K562 (cell line): Measurements from ENCODE around the gene BCL2L1. TPM values are rescaled to one million over a fixed set of nuclear protein-coding genes. Genes with fewer than 3 reads are reported as not detected.
A peak's percentile ranks its signal among the peaks of the same experiment; 100 is the strongest.

Experiments used
- KLF6 ChIP-seq: fragments of 250-450 bp; sonication (Bioruptor Pico); IDR thresholded peaks from 2 replicates; pipeline ENCODE4 v1.4.0; 2020; ENCODE audit warnings: mild to moderate bottlenecking, moderate library complexity, borderline replicate concordance
- MEIS2 ChIP-seq: fragments of 450-650 bp; IDR thresholded peaks from 2 replicates; pipeline ENCODE4 v1.6.1; 2014; ENCODE audit warnings: mild to moderate bottlenecking; ENCODE audit not compliant: partially characterized antibody
- ZNF766 ChIP-seq: fragments of 200-800 bp; sonication (Bioruptor generic); conservative IDR thresholded peaks from 2 replicates; pipeline ENCODE4 v1.6.1; 2016; ENCODE audit warnings: missing genetic modification characterization, missing compliant biosample characterization
- polyA plus RNA-seq, 8 experiments: library from polyadenylated mRNA; depleted of rRNA in 4 of 8; stranded (reverse) in 5 of 8; unstranded in 3 of 8; fragments of >200 nt; fragmentation: Nextera tagmentation in 2 of 8; fragmentation: Illumina TruSeq in 1 of 8; extraction: Ambion mirVana in 2 of 8; extraction: Trizol in 1 of 8; gene quantifications; 2 replicates each; pipeline versions ENCODE4 v1.2.1 to v1.2.3, GENCODE V29; 2011 to 2014; ENCODE audit warnings: inconsistent platforms in 1 of 8, missing spikeins in 1 of 8
- total RNA-seq, 7 experiments: library from RNA; depleted of rRNA in 6 of 7; stranded (reverse); fragments of >200 nt in 6 of 7; fragmentation: Illumina TruSeq in 2 of 7; extraction: Trizol in 2 of 7; gene quantifications; 2 replicates each; pipeline versions ENCODE4 v1.2.1 to v1.2.3, GENCODE V29; 2011 to 2021; ENCODE audit warnings: low replicate concordance in 1 of 7
- TF ChIP-seq, protein P1 (sequence below), 2 experiments: fragments of 450-650 bp; formaldehyde crosslinking in 1 of 2; IDR thresholded peaks; 2 replicates each; pipeline versions ENCODE4 v1.4.0 to v1.6.1; 2014 to 2020; ENCODE audit warnings: mild to moderate bottlenecking in 2 of 2, borderline replicate concordance in 1 of 2, low read depth in 1 of 2
- TF ChIP-seq, protein P2 (sequence below): sonication (generic); IDR thresholded peaks from 2 replicates; pipeline ENCODE4 v1.6.1; 2016

BCL2L1 gene
- total and polyA plus RNA-seq, 9 of the 15 experiments (the other 6 are each of a cell fraction or from before 2014, with no cell fraction given) = 3.3 to 182 (median 120) TPM

DNA sequence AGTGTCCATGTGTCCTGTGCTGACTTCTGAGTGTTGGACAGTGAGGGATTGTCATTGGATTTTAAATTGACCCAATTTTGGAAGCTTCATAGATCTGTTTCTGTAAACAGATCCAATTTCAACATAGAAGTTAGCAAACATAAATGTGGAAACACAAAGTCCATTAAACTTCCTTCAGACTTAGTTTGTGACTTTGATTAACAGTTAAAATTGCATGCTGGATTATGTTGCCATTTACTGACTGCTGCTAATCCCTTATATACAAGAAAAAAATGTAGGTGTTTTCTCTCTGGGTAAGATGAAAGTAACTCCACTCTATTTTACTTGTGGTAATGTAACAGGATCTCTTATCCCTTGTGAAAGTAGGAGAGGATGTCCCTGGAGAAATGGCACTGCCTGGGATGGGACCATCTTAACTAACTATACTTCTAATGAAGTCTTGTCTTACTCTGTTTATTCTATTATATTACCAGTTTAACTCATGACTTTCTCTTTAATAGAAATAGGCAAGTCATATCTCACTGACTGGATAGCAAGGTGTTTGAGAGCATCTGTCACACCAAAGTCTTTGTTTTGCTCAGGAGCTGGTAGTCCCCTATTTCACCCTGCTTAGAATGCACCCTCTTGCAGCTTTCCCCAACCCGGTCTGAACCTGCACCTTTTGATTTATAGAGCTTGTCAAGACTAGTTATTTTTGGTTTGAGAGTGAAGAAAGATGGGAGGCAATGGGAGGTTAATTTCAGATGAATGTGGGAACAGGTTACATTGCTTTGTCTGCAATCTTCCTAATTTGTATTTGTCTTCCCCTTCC is 23.6 kb upstream of the BCL2L1 start (continued):
- TF ChIP-seq, protein P1, sequence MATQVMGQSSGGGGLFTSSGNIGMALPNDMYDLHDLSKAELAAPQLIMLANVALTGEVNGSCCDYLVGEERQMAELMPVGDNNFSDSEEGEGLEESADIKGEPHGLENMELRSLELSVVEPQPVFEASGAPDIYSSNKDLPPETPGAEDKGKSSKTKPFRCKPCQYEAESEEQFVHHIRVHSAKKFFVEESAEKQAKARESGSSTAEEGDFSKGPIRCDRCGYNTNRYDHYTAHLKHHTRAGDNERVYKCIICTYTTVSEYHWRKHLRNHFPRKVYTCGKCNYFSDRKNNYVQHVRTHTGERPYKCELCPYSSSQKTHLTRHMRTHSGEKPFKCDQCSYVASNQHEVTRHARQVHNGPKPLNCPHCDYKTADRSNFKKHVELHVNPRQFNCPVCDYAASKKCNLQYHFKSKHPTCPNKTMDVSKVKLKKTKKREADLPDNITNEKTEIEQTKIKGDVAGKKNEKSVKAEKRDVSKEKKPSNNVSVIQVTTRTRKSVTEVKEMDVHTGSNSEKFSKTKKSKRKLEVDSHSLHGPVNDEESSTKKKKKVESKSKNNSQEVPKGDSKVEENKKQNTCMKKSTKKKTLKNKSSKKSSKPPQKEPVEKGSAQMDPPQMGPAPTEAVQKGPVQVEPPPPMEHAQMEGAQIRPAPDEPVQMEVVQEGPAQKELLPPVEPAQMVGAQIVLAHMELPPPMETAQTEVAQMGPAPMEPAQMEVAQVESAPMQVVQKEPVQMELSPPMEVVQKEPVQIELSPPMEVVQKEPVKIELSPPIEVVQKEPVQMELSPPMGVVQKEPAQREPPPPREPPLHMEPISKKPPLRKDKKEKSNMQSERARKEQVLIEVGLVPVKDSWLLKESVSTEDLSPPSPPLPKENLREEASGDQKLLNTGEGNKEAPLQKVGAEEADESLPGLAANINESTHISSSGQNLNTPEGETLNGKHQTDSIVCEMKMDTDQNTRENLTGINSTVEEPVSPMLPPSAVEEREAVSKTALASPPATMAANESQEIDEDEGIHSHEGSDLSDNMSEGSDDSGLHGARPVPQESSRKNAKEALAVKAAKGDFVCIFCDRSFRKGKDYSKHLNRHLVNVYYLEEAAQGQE (IDR thresholded peaks at IDR 0.05; ENCODE audit: borderline replicate concordance) = peak; percentile 65
- TF ChIP-seq, protein P1 (CRISPR knock-in tag; IDR thresholded peaks at IDR 0.05; ENCODE audit: low read depth) = no peak
- TF ChIP-seq ZNF766 (no peak), MEIS2 (peak; percentile 85), KLF6 (CRISPR knock-in tag) (no peak)
- TF ChIP-seq, protein P2, sequence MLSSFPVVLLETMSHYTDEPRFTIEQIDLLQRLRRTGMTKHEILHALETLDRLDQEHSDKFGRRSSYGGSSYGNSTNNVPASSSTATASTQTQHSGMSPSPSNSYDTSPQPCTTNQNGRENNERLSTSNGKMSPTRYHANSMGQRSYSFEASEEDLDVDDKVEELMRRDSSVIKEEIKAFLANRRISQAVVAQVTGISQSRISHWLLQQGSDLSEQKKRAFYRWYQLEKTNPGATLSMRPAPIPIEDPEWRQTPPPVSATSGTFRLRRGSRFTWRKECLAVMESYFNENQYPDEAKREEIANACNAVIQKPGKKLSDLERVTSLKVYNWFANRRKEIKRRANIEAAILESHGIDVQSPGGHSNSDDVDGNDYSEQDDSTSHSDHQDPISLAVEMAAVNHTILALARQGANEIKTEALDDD = peak; percentile 60; the same call in 1 of the 2 replicates
